ENCODE measurements around the gene PAPPA. TPM values are rescaled to one million over a fixed set of nuclear protein-coding genes. Genes with fewer than 3 reads are reported as not detected.

PAPPA gene
- total RNA-seq, 1 experiment from 2014 or later: 0.08 TPM

GRCh38 chr9:116318468-116319374 lies 165.1 kb downstream of the PAPPA start:
- DNase-seq (ENCODE audit: low read depth, low spot score): no peak
- in situ Hi-C loops (cut with HindIII; ENCODE audit: low pct_unique_long_range_greater_than_20kb, low sequenced_read_pairs): no loop called here

GRCh38 chr9:116319480-116319879 lies 165.9 kb downstream of the PAPPA start:
- in situ Hi-C loops (cut with HindIII; ENCODE audit: low pct_unique_long_range_greater_than_20kb, low sequenced_read_pairs): no loop called here
- no peak for DNase-seq (ENCODE audit: low read depth, low spot score)

- in situ Hi-C loops (cut with HindIII; ENCODE audit: low pct_unique_long_range_greater_than_20kb, low sequenced_read_pairs): no loop called here
Measured at GRCh38 chr9:116320290-116320689, 166.7 kb downstream of the PAPPA start.

GRCh38 chr9:116322521-116322920 lies 168.9 kb downstream of the PAPPA start:
- DNase-seq (ENCODE audit: low read depth, low spot score): no peak
- in situ Hi-C loops (cut with HindIII; ENCODE audit: low pct_unique_long_range_greater_than_20kb, low sequenced_read_pairs): no loop called here

More at GRCh38 chr9:116320290-116320689, 166.7 kb downstream of the PAPPA start:
- no peak for DNase-seq (ENCODE audit: low read depth, low spot score)

- in situ Hi-C loops (cut with HindIII; ENCODE audit: low pct_unique_long_range_greater_than_20kb, low sequenced_read_pairs): no loop called here
- DNase-seq (ENCODE audit: low read depth, low spot score): no peak
Measured at GRCh38 chr9:116323012-116323411, 169.4 kb downstream of the PAPPA start.

- DNase-seq (ENCODE audit: low read depth, low spot score): no peak
- in situ Hi-C loops (cut with HindIII; ENCODE audit: low pct_unique_long_range_greater_than_20kb, low sequenced_read_pairs): no loop called here
Measured at GRCh38 chr9:116323571-116323970, 170.0 kb downstream of the PAPPA start.

- in situ Hi-C loops (cut with HindIII; ENCODE audit: low pct_unique_long_range_greater_than_20kb, low sequenced_read_pairs): no loop called here
- no peak for DNase-seq (ENCODE audit: low read depth, low spot score)
Measured at GRCh38 chr9:116325924-116326323, 172.3 kb downstream of the PAPPA start.

GRCh38 chr9:116327701-116328405 lies 174.3 kb downstream of the PAPPA start:
- in situ Hi-C loops (cut with HindIII; ENCODE audit: low pct_unique_long_range_greater_than_20kb, low sequenced_read_pairs): no loop called here
- DNase-seq (ENCODE audit: low read depth, low spot score): no peak

- in situ Hi-C loops (cut with HindIII; ENCODE audit: low pct_unique_long_range_greater_than_20kb, low sequenced_read_pairs): no loop called here
- DNase-seq (ENCODE audit: low read depth, low spot score): no peak
Measured at GRCh38 chr9:116329470-116329869, 175.9 kb downstream of the PAPPA start.

GRCh38 chr9:116331241-116331640 lies 177.7 kb downstream of the PAPPA start:
- in situ Hi-C loops (cut with HindIII; ENCODE audit: low pct_unique_long_range_greater_than_20kb, low sequenced_read_pairs): no loop called here
- no peak for DNase-seq (ENCODE audit: low read depth, low spot score)

- no peak for DNase-seq (ENCODE audit: low read depth, low spot score)
- in situ Hi-C loops (cut with HindIII; ENCODE audit: low pct_unique_long_range_greater_than_20kb, low sequenced_read_pairs): no loop called here
Measured at GRCh38 chr9:116332090-116332489, 178.5 kb downstream of the PAPPA start.

GRCh38 chr9:116333254-116333653 lies 179.7 kb downstream of the PAPPA start:
- in situ Hi-C loops (cut with HindIII; ENCODE audit: low pct_unique_long_range_greater_than_20kb, low sequenced_read_pairs): no loop called here

GRCh38 chr9:116334546-116335150 lies 181.1 kb downstream of the PAPPA start:
- DNase-seq (ENCODE audit: low read depth, low spot score): no peak
- in situ Hi-C loops (cut with HindIII; ENCODE audit: low pct_unique_long_range_greater_than_20kb, low sequenced_read_pairs): no loop called here

More at GRCh38 chr9:116333254-116333653, 179.7 kb downstream of the PAPPA start:
- no peak for DNase-seq (ENCODE audit: low read depth, low spot score)

GRCh38 chr9:116335392-116335791 lies 181.8 kb downstream of the PAPPA start:
- in situ Hi-C loops (cut with HindIII; ENCODE audit: low pct_unique_long_range_greater_than_20kb, low sequenced_read_pairs): no loop called here
- no peak for DNase-seq (ENCODE audit: low read depth, low spot score)

- no peak for DNase-seq (ENCODE audit: low read depth, low spot score)
- in situ Hi-C loops (cut with HindIII; ENCODE audit: low pct_unique_long_range_greater_than_20kb, low sequenced_read_pairs): no loop called here
Measured at GRCh38 chr9:116336133-116336862, 182.7 kb downstream of the PAPPA start.

- peak; percentile 12 for DNase-seq (ENCODE audit: low read depth, low spot score)
- in situ Hi-C loops (cut with HindIII; ENCODE audit: low pct_unique_long_range_greater_than_20kb, low sequenced_read_pairs): no loop called here
Measured at GRCh38 chr9:116337015-116337414, 183.4 kb downstream of the PAPPA start.

- DNase-seq (ENCODE audit: low read depth, low spot score): no peak
- in situ Hi-C loops (cut with HindIII; ENCODE audit: low pct_unique_long_range_greater_than_20kb, low sequenced_read_pairs): no loop called here
Measured at GRCh38 chr9:116340270-116340669, 186.7 kb downstream of the PAPPA start.

GRCh38 chr9:116342061-116342460 lies 188.5 kb downstream of the PAPPA start:
- in situ Hi-C loops (cut with HindIII; ENCODE audit: low pct_unique_long_range_greater_than_20kb, low sequenced_read_pairs): no loop called here
- DNase-seq (ENCODE audit: low read depth, low spot score): peak; percentile 57
